GM10248 (cell line): ENCODE measurements around the gene NPPB.

Source experiments
- CTCF ChIA-PET: fragments of 300-600 bp; sonication (Branson Sonifier 250); formaldehyde crosslinking; extraction: SDS; loops from one replicate; lab custom pipeline; 2021; ENCODE audit warnings: antibody characterized with exemption; lab: Yijun Ruan, JAX
- POLR2A ChIA-PET: fragments of 350-650 bp; sonication (Branson Sonifier 250); formaldehyde crosslinking; extraction: SDS; loops from one replicate; lab custom pipeline; 2020; ENCODE audit warnings: antibody characterized with exemption; lab: Yijun Ruan, JAX
- DNase-seq: peaks from one replicate; pipeline ENCODE4 v3.0.0; 2012; ENCODE audit errors: extremely low spot score
- TF ChIP-seq, protein P1 (sequence below): IDR thresholded peaks from 2 replicates; pipeline ENCODE4 v1.5.1; 2012; ENCODE audit warnings: mild to moderate bottlenecking, low read depth; ENCODE audit errors: extremely low read depth, missing control alignments, control extremely low read depth

NPPB gene

DNA sequence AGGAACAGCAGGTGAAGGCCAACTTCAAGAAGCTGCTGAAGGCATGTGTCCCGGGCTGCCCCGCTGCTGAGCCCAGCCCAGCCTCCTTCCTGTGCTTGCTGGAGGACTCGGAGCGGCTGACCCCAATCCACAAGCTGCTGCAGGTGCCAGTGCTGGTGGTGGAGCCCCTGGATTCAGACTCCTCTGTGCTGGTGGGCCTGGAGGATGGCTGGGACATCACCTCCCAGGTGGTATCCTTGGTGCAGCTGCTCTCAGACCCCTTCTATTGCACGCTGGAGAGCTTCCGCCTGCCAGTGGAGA is 20.1 kb upstream of the NPPB start:
- ChIA-PET POLR2A (interaction anchor here (1.2 kb wide), 1 partner anchor 30 kb away, joined by 4 read pairs; no protein-coding TSS in a partner anchor), CTCF (interaction anchor here (0.9 kb wide), 1 partner anchor 88 kb away, joined by 4 read pairs; no protein-coding TSS in a partner anchor)
- DNase-seq = no peak
- TF ChIP-seq, protein P1, sequence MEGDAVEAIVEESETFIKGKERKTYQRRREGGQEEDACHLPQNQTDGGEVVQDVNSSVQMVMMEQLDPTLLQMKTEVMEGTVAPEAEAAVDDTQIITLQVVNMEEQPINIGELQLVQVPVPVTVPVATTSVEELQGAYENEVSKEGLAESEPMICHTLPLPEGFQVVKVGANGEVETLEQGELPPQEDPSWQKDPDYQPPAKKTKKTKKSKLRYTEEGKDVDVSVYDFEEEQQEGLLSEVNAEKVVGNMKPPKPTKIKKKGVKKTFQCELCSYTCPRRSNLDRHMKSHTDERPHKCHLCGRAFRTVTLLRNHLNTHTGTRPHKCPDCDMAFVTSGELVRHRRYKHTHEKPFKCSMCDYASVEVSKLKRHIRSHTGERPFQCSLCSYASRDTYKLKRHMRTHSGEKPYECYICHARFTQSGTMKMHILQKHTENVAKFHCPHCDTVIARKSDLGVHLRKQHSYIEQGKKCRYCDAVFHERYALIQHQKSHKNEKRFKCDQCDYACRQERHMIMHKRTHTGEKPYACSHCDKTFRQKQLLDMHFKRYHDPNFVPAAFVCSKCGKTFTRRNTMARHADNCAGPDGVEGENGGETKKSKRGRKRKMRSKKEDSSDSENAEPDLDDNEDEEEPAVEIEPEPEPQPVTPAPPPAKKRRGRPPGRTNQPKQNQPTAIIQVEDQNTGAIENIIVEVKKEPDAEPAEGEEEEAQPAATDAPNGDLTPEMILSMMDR = no peak

DNA sequence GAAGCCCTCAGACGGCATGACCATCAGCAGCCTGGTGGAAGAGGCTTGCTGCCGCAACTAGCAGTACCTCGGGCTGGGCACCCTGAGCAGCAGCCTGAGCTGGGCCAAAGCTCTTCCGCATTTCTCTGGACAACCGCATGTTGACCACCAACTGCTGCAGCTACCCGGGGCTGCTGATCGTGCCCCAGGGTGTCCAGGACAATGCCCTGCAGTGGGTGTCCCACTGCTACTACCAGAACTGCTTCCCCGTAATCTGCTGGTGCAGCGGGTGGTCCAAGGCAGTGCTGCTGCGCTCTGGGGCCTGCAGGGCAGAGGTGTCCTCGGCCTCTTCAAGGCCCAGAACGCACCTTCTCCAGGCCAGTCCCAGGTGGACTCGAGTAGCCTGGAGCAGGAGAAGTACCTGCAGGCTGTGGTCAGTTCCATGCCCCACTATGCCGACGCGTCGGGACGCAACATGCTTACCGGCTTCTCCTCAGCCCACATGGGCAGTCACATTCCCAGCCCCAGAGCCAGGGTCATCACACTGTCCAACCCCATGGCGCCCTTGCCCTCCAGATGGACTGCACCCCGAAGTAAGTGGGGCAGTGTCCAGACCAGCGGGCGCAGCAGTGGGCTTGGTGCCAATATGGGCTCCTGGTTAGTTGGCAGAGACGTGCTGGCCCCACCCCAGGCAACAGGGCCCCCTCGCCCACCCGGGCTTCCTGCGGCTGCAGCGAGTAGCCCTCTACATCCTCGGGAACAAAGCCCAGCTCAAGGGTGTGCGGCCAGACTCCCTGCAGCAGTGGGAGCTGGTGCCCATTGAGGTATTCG is 19.5 kb upstream of the NPPB start:
- DNase-seq = no peak
- CTCF ChIA-PET = interaction anchor here (1.7 kb wide), 1 partner anchor 14 kb away, joined by 4 read pairs; no protein-coding TSS in a partner anchor
- TF ChIP-seq, protein P1 = no peak
- POLR2A ChIA-PET = interaction anchor here (1.2 kb wide), 1 partner anchor 30 kb away, joined by 4 read pairs; no protein-coding TSS in a partner anchor

DNA sequence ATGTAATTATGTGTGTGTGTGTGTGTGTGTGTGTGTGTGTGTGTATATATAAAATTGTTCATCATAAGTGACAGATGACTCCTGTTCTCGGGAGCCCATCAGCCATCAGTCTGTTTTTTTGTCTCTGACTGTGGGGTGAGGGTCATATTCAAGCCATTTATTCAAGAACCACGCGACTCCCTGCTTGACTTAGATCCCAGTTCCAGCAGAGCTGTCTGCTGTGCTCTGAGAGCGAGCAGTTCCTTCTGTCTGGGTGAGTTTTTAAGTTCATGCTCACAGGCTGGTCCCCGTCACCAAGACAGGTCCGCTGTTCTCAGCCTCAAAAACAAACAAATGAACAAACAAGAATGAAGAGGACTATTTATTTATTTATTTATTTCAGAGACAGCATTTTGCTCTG is 18.3 kb upstream of the NPPB start:
- TF ChIP-seq, protein P1 = no peak
- no peak for DNase-seq
- ChIA-PET CTCF (interaction anchor here (0.7 to 1.7 kb wide), 2 partner anchors 13 to 16 kb away, joined by 3 to 4 read pairs; no protein-coding TSS in a partner anchor), POLR2A (interaction anchor here (1.0 kb wide), 1 partner anchor 32 kb away, joined by 3 read pairs; no protein-coding TSS in a partner anchor)

DNA sequence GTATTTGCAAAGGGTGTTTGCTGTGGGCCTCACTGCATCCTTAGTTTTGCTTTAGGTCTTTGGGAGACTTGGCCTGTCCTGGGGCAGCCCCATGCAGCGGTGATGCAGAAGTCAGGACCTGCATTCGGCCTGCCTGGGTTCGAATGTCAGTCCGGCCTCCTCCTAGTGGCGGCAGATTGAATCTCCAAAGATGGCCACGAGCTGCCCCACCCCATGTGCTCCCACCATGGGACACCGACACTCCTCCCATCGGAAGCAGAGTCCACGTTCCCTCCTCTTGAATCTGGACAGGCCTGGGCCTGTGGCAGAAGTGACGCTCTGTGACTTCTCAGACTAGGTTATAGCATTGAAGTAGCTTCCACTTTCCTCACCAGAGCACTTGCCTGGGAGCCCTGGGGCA is 16.3 kb upstream of the NPPB start:
- no peak for DNase-seq
- CTCF ChIA-PET = no interaction called here
- POLR2A ChIA-PET = no interaction called here
- TF ChIP-seq, protein P1 = no peak

DNA sequence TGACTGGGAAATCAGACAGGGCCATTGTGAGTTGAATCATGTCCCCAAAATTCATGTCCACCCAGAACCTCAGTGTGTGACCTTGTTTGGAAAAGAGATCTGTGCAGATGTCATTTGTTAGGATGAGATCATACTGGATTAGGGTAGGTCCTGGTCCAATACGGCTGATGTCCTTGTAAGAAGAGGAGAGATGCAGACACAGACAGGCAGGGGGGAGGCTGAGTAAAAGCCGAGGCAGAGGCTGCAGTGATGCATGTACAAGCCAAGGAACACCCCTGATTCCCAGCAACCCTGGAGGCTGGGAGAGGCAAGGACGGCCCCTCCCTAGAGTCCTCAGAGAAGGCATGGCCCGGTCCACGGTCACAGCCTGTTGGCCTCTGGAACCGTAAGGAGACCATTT is 15.9 kb upstream of the NPPB start:
- ChIA-PET CTCF (no interaction called here), POLR2A (no interaction called here)
- TF ChIP-seq, protein P1 = no peak
- DNase-seq = no peak

DNA sequence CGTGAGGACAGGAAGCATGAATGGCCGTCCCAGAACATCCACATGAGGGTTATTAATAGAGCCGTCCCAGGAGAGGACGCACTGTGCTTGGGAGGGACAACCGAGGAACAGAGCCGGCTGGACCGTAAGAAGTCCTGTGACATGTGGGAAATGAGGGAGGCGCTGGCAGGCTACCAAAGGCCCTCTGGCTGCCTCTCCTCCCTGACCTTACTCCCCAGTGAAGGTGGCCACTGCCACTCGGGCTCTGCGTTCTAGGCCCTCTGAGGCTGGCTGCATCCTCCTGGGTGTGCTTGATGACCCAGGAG is 15.5 kb upstream of the NPPB start:
- ChIA-PET CTCF (interaction anchor here (1.9 kb wide), 1 partner anchor 10 kb away, joined by 4 read pairs; no protein-coding TSS in a partner anchor), POLR2A (no interaction called here)
- no peak for DNase-seq
- TF ChIP-seq, protein P1 = no peak
